ENCODE results near the gene ATP1B1.

Gene ATP1B1

DNA sequence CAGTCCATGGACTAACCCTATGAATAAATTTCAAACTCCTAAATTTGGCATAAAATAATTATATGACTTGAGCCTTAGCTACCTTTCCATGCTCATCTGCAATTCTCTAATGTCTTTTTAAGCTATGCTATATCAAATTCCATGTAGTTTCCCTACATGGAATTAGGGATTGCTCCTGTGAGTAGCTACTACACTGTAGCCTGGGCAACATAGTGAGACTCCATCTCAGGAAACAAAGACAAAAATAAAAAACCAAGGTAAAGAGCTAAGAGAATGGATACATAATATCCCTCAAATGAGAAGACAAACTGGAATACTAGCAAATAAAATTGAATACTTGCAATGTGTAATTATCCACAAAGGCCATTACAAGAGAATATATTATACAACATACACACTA lies 37.5 kb downstream of the ATP1B1 start:
- H3K4me3 ChIP-seq: no peak overlapping the region
- H3K36me3 ChIP-seq: no peaks in the 10 kb centered on the region
- H3K4me1 ChIP-seq: no peaks in the 10 kb centered on the region
- no peak for DNase-seq
- intact Hi-C loops (cut with DNase I; ENCODE audit: low total_unique reads): no loop called here
- no peaks in the 10 kb centered on the region for H3K27me3 ChIP-seq
- no peak overlapping the region for H3K27ac ChIP-seq
- no peaks in the 10 kb centered on the region for H3K9me3 ChIP-seq
- TF ChIP-seq, protein P1, sequence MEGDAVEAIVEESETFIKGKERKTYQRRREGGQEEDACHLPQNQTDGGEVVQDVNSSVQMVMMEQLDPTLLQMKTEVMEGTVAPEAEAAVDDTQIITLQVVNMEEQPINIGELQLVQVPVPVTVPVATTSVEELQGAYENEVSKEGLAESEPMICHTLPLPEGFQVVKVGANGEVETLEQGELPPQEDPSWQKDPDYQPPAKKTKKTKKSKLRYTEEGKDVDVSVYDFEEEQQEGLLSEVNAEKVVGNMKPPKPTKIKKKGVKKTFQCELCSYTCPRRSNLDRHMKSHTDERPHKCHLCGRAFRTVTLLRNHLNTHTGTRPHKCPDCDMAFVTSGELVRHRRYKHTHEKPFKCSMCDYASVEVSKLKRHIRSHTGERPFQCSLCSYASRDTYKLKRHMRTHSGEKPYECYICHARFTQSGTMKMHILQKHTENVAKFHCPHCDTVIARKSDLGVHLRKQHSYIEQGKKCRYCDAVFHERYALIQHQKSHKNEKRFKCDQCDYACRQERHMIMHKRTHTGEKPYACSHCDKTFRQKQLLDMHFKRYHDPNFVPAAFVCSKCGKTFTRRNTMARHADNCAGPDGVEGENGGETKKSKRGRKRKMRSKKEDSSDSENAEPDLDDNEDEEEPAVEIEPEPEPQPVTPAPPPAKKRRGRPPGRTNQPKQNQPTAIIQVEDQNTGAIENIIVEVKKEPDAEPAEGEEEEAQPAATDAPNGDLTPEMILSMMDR (IDR thresholded peaks at IDR 0.05): no peak

- H3K27ac ChIP-seq: no peak overlapping the region
- H3K36me3 ChIP-seq: no peaks in the 10 kb centered on the region
- no peak overlapping the region for H3K4me3 ChIP-seq
- H3K9me3 ChIP-seq: no peaks in the 10 kb centered on the region
- no peak for DNase-seq
- no peaks in the 10 kb centered on the region for H3K27me3 ChIP-seq
- intact Hi-C loops (cut with DNase I; ENCODE audit: low total_unique reads): no loop called here
- TF ChIP-seq, protein P1 (IDR thresholded peaks at IDR 0.05): no peak
- no peaks in the 10 kb centered on the region for H3K4me1 ChIP-seq
Observed at GRCh38 chr1:169144941-169145626, 38.6 kb downstream of the ATP1B1 start.

GRCh38 chr1:169146576-169147214 lies 40.2 kb downstream of the ATP1B1 start:
- no peaks in the 10 kb centered on the region for H3K36me3 ChIP-seq

GRCh38 chr1:169148472-169149252 lies 42.2 kb downstream of the ATP1B1 start:
- H3K9me3 ChIP-seq: no peaks in the 10 kb centered on the region
- no peaks in the 10 kb centered on the region for H3K4me1 ChIP-seq
- no peaks in the 10 kb centered on the region for H3K36me3 ChIP-seq
- no peak overlapping the region for H3K27ac ChIP-seq
- H3K27me3 ChIP-seq: no peaks in the 10 kb centered on the region
- intact Hi-C loops (cut with DNase I; ENCODE audit: low total_unique reads): no loop called here
- DNase-seq: no peak
- TF ChIP-seq, protein P1 (IDR thresholded peaks at IDR 0.05): no peak
- H3K4me3 ChIP-seq: no peak overlapping the region

More at GRCh38 chr1:169146576-169147214, 40.2 kb downstream of the ATP1B1 start:
- intact Hi-C loops (cut with DNase I; ENCODE audit: low total_unique reads): no loop called here
- Histone ChIP-seq H3K27ac (no peak overlapping the region), H3K4me1 (no peaks in the 10 kb centered on the region), H3K27me3 (no peaks in the 10 kb centered on the region), H3K4me3 (no peak overlapping the region), H3K9me3 (no peaks in the 10 kb centered on the region)
- TF ChIP-seq, protein P1 (IDR thresholded peaks at IDR 0.05): no peak
- DNase-seq: no peak

DNA sequence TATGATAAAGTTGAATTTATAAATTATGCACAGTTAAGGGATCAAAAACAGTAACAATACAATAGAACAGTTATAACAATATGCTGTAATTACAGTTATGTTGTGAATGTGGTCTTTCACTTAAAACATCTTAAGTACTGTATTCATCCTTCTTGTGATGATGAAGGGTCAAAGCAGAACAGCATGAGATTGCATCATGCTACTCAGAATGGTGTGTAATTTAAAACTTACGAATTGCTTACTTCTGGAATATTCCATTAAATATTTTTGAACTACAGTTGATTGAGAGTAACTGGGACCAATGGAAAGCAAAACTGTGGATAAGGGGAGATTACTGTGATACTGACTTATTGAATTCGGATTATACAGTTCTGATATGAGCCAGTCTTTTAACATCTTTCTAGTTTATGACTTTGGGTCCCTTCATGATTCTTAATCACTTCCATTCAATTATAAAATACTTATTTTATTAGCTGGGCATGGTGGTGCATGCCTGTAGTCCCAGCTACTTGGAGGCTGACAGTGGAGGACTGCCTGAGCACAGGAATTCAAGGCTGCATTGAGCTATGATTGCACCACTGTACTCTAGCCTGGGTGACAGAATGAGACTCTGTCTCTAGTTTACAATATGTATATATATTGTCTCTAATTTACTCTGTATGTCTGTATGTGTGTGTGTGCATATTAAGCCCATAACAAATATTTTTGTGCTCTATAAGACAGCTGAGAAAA lies 43.2 kb downstream of the ATP1B1 start:
- TF ChIP-seq, protein P1 (IDR thresholded peaks at IDR 0.05): no peak
- no peak for DNase-seq
- Histone ChIP-seq H3K27ac (no peak overlapping the region), H3K4me1 (no peaks in the 10 kb centered on the region), H3K36me3 (no peaks in the 10 kb centered on the region), H3K4me3 (no peak overlapping the region), H3K9me3 (no peaks in the 10 kb centered on the region), H3K27me3 (no peaks in the 10 kb centered on the region)
- intact Hi-C loops (cut with DNase I; ENCODE audit: low total_unique reads): no loop called here
